Measurements from ENCODE around the gene HNF4A.

HNF4A gene

GRCh38 chr20:44394702-44395460 is 39.4 kb downstream of the HNF4A start:
- no peak overlapping the region for H3K27ac ChIP-seq (ENCODE audit: extremely low read depth, low read depth, low read length)
- no peaks in the 10 kb centered on the region for H3K9me3 ChIP-seq (ENCODE audit: control insufficient read depth, insufficient read depth, low read depth, low read length)
- no peaks in the 10 kb centered on the region for H3K36me3 ChIP-seq (ENCODE audit: control insufficient read depth in 2 of 2, insufficient read depth in 1 of 2, low read length in 2 of 2)
- no peak overlapping the region for H3K4me3 ChIP-seq (ENCODE audit: low read depth, low read length)
- H3K4me1 ChIP-seq (ENCODE audit: control insufficient read depth, insufficient read depth, low read length): no peaks in the 10 kb centered on the region
- ChIA-PET CTCF (interaction anchor here (0.5 to 1.7 kb wide), 3 partner anchors 11 to 180 kb away, joined by 3 to 7 read pairs (median 3); no protein-coding TSS in a partner anchor), POLR2A (no interaction called here)
- TF ChIP-seq ZNF488 (tag by site-specific recombination; IDR thresholded peaks at IDR 0.05) (no peak), ZFHX2 (tag by site-specific recombination; conservative IDR thresholded peaks at IDR 0.05) (no peak), ZNF645 (tag by site-specific recombination; IDR thresholded peaks at IDR 0.05) (no peak), MYNN (tag by site-specific recombination; IDR thresholded peaks at IDR 0.05; ENCODE audit: borderline replicate concordance) (no peak), ZNF624 (tag by site-specific recombination; IDR thresholded peaks at IDR 0.05) (no peak), ZNF335 (tag by site-specific recombination; conservative IDR thresholded peaks at IDR 0.05) (peak; percentile 35; the same call in 1 of the 2 replicates), ZNF155 (tag by site-specific recombination; IDR thresholded peaks at IDR 0.05) (no peak)
- TF ChIP-seq, protein P1, sequence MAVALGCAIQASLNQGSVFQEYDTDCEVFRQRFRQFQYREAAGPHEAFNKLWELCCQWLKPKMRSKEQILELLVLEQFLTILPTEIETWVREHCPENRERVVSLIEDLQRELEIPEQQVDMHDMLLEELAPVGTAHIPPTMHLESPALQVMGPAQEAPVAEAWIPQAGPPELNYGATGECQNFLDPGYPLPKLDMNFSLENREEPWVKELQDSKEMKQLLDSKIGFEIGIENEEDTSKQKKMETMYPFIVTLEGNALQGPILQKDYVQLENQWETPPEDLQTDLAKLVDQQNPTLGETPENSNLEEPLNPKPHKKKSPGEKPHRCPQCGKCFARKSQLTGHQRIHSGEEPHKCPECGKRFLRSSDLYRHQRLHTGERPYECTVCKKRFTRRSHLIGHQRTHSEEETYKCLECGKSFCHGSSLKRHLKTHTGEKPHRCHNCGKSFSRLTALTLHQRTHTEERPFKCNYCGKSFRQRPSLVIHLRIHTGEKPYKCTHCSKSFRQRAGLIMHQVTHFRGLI (tag by site-specific recombination; IDR thresholded peaks at IDR 0.05): no peak

DNA sequence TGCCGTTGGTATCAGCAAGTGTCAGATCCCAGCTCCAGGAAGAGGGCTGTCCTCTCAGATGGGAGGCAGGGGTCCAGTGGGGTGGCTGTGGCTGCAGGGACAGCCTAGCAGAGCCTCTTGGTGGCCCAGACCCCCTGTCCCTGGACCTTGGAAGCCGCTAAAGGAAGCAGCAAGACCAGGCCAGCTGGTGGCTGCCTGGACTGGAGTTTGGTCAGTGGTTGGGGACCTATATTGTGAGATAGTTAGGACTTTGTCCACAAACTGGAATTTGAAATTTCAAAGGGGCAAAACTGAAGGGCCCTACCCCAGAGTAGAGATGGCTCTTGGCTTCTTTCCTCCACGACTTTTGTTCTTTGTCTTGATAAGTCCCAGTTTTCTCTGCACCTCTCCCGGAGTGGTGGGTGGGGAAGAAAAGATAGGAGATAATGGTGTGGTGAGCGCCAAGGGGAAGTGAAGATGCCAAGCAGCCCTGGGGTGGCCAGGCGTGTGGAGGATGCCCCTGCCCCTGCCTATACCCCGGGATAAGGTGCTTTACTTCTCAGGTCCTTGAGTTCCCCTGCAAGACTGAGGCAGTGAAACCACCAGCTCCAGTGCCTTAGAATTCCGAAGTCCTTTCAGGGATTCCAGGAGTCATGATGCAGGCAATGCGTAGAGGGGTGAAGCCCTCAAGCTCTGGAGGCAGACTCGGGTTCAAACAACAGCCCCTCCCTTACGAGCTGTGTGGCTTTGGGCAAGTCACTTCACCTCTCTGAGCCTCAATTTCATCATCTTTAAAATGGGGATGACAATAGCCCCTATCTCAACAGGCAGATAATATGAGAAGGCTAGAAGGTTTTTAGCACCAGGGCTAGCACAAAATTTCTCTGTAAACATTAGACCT is 40.2 kb downstream of the HNF4A start:
- POLR2A ChIA-PET: no interaction called here
- no peaks in the 10 kb centered on the region for H3K9me3 ChIP-seq (ENCODE audit: control insufficient read depth, insufficient read depth, low read depth, low read length)
- no peak overlapping the region for H3K4me3 ChIP-seq (ENCODE audit: low read depth, low read length)
- H3K4me1 ChIP-seq (ENCODE audit: control insufficient read depth, insufficient read depth, low read length): no peaks in the 10 kb centered on the region
- H3K27ac ChIP-seq (ENCODE audit: extremely low read depth, low read depth, low read length): no peak overlapping the region
- no peaks in the 10 kb centered on the region for H3K36me3 ChIP-seq (ENCODE audit: control insufficient read depth in 2 of 2, insufficient read depth in 1 of 2, low read length in 2 of 2)
- CTCF ChIA-PET: interaction anchor here (0.5 to 1.7 kb wide), 2 partner anchors 10 to 75 kb away, joined by 3 to 7 read pairs; no protein-coding TSS in a partner anchor
- no peak for TF ChIP-seq ZNF660 (tag by site-specific recombination; IDR thresholded peaks at IDR 0.05)
- TF ChIP-seq ZNF18 (tag by site-specific recombination; IDR thresholded peaks at IDR 0.05): no peak
- no peak for TF ChIP-seq ZFP37 (tag by site-specific recombination; IDR thresholded peaks at IDR 0.05)
- no peak for TF ChIP-seq ZNF23 (tag by site-specific recombination; IDR thresholded peaks at IDR 0.05; ENCODE audit: borderline replicate concordance)
- TF ChIP-seq KLF8 (tag by site-specific recombination; IDR thresholded peaks at IDR 0.05): no peak
- TF ChIP-seq MEIS1 (CRISPR knock-in tag; IDR thresholded peaks at IDR 0.05; ENCODE audit: borderline replicate concordance): no peak
- TF ChIP-seq ZNF391 (tag by site-specific recombination; IDR thresholded peaks at IDR 0.05; ENCODE audit: borderline replicate concordance, low read depth): no peak
- no peak for TF ChIP-seq ZNF544 (tag by site-specific recombination; IDR thresholded peaks at IDR 0.05)
- TF ChIP-seq ZBTB1 (tag by site-specific recombination; IDR thresholded peaks at IDR 0.05): no peak
- TF ChIP-seq ZNF280D (tag by site-specific recombination; IDR thresholded peaks at IDR 0.05): no peak
- TF ChIP-seq BCL11A (tag by site-specific recombination; IDR thresholded peaks at IDR 0.05; ENCODE audit: low read depth): no peak
- TF ChIP-seq, protein P2, sequence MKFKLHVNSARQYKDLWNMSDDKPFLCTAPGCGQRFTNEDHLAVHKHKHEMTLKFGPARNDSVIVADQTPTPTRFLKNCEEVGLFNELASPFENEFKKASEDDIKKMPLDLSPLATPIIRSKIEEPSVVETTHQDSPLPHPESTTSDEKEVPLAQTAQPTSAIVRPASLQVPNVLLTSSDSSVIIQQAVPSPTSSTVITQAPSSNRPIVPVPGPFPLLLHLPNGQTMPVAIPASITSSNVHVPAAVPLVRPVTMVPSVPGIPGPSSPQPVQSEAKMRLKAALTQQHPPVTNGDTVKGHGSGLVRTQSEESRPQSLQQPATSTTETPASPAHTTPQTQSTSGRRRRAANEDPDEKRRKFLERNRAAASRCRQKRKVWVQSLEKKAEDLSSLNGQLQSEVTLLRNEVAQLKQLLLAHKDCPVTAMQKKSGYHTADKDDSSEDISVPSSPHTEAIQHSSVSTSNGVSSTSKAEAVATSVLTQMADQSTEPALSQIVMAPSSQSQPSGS (tag by site-specific recombination; IDR thresholded peaks at IDR 0.05; ENCODE audit: low read depth): no peak
- no peak for TF ChIP-seq ZNF24 (tag by site-specific recombination; IDR thresholded peaks at IDR 0.05)
